Dendritic cell treated with granulocyte-macrophage colony-stimulating factor and Interleukin-4, amounts not matched to agents 40 ng/mL and 50 ng/mL, for 4 days (primary cell): ENCODE results near the gene FCER2.

Experiments
- H3K27ac Mint-ChIP-seq: one replicate; pipeline ENCODE4 v1.8.0; 2022; ENCODE audit warnings: mild to moderate bottlenecking, mixed read lengths
- H3K27me3 Mint-ChIP-seq: one replicate; pipeline ENCODE4 v1.8.0; 2022; ENCODE audit warnings: mild to moderate bottlenecking, mixed read lengths
- H3K36me3 Mint-ChIP-seq: one replicate; pipeline ENCODE4 v1.8.0; 2022; ENCODE audit warnings: low read depth, mixed read lengths
- H3K4me1 Mint-ChIP-seq: one replicate; pipeline ENCODE4 v1.8.0; 2022; ENCODE audit warnings: low read depth, mixed read lengths
- H3K4me3 Mint-ChIP-seq: one replicate; pipeline ENCODE4 v1.8.0; 2022; ENCODE audit warnings: mild to moderate bottlenecking, moderate library complexity, mixed read lengths
- H3K9me3 Mint-ChIP-seq: one replicate; pipeline ENCODE4 v1.8.0; 2022; ENCODE audit warnings: mixed read lengths
- intact Hi-C: fragments of 100-400 bp; cut with micrococcal nuclease; formaldehyde crosslinking; loops from one replicate; pipeline ENCODE4 v1.15.0; 2022

FCER2 gene

DNA sequence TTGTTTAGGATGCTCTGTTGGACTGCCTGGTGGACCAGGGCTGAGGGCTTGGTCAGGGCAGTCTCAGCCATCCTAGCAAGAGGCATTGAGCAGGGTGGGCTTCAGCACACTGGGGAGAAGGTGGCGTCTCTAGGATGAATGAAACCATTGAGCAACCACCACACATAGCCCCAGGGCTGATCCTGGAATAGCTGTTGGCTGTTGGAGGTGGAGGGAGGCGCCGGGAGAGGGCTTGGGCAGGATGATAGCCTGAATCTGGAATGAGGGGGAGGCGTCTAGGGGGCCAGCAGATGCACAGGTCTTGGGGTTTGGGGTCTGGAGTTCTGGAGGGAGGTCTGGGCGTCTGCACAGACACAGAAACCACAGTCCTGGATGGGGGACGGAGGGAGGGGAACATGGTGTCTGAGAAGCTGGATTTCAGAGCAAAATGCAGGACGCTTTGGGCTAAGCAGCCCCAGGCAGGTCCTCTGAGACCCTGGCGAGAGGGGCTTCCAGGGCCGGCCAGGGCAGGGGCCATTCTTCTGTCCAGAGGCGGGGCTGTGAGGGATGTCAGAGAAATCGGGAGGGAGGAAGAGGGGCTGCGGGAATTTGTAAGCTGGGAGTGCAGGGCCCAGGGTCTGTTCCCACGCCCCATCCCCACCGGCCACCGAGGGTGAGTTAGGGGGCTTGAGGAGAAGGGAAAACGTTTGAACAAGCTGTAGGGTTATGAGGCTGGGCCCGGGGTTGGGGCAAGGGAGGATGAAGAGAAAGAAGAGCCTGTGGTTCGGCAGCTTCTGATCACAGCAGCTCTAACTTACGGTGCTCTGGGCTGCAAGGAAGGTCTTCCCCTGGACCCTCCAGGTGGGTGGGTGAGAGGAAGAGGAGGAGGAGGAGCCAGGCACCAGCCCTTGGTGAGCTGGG lies 16.1 kb downstream of the FCER2 start:
- peaks cover 43% of the 10 kb centered on the region for H3K4me1 Mint-ChIP-seq
- H3K9me3 Mint-ChIP-seq: no peaks in the 10 kb centered on the region
- intact Hi-C loops: loop anchor here (10.0 kb wide), 1 partner anchor 239 kb away; the partner anchor contains the start of genes CTXN1 and SNAPC2
- peak overlapping the region; percentile 48 for H3K27ac Mint-ChIP-seq
- no peak overlapping the region for H3K4me3 Mint-ChIP-seq
- H3K27me3 Mint-ChIP-seq: no peaks in the 10 kb centered on the region
- peaks cover 52% of the 10 kb centered on the region for H3K36me3 Mint-ChIP-seq

DNA sequence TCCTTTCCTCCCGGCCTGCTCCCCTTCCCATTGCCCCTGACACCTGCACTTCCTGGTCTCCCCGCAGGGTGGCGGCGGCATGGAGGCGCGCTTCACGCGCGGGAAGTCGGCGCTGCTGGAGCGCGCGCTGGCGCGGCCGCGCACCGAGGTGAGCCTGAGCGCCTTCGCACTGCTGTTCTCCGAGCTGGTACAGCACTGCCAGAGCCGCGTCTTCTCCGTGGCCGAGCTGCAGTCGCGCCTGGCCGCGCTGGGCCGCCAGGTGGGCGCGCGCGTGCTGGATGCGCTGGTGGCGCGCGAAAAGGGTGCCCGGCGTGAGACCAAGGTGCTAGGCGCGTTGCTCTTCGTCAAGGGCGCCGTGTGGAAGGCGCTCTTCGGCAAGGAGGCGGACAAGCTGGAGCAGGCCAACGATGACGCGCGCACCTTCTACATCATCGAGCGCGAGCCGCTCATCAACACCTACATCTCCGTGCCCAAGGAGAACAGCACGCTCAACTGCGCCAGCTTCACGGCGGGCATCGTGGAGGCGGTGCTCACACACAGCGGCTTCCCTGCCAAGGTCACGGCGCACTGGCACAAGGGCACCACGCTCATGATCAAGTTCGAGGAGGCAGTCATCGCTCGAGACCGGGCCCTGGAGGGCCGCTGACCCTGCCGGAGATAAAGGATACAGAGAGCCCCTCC lies 19.6 kb downstream of the FCER2 start:
- H3K36me3 Mint-ChIP-seq: peaks cover 52% of the 10 kb centered on the region
- no peaks in the 10 kb centered on the region for H3K9me3 Mint-ChIP-seq
- no peaks in the 10 kb centered on the region for H3K27me3 Mint-ChIP-seq
- H3K4me3 Mint-ChIP-seq: peak overlapping the region; percentile 98
- H3K4me1 Mint-ChIP-seq: peaks cover 71% of the 10 kb centered on the region
- peak overlapping the region; percentile 96 for H3K27ac Mint-ChIP-seq
- intact Hi-C loops: loop anchor here (10.0 kb wide), 1 partner anchor 242 kb away; the partner anchor contains the start of genes CTXN1 and SNAPC2

DNA sequence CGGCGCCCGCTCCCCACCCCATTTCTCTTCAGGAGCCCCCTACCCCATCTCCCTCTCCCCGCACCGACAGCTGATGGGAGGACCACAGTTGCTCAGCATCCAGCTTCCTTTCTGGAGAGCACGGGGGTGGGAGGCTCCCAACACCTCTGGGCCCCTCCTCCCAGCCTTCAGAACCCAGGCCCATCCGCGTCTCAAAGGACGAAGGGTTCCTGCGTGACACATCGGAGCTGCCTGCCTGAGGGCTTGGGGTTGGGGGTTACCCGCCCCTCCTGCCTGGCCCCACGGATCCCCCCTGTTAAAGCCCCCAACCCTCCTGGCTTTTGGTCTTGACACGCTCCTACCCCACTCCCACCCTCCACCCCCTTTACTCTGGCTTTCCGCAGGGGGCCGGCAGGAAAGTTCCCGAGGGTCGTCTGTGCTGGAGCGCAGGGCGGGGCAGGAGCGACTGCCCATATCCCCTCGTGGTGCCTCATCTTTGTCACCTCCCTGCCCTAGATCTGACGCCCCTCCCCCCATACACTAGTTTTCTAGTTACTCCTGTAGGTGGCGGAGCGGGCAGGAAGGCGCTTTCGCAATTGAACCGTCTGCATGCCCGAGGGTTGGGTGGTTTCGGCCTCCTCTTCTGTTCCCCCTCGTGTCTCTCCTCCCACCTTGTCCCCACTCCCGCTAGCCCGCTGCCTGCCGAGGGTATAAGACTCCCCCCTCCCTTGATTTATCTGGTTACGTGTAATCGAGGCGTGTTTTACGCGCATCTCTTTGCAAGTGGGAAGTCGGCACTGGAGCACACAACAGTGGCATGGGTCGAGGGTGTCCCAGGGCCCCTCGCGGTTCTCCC lies 20.4 kb downstream of the FCER2 start:
- no peaks in the 10 kb centered on the region for H3K9me3 Mint-ChIP-seq
- peaks cover 72% of the 10 kb centered on the region for H3K4me1 Mint-ChIP-seq
- H3K36me3 Mint-ChIP-seq: peaks cover 52% of the 10 kb centered on the region
- H3K27me3 Mint-ChIP-seq: no peaks in the 10 kb centered on the region
- peak overlapping the region; percentile 98 for H3K4me3 Mint-ChIP-seq
- peak overlapping the region; percentile 96 for H3K27ac Mint-ChIP-seq
- intact Hi-C loops: loop anchor here (1.0 to 10.0 kb wide), 2 partner anchors 118 to 243 kb away; partner anchors contain the start of genes CTXN1 and SNAPC2

- H3K9me3 Mint-ChIP-seq: no peaks in the 10 kb centered on the region
- peak within 1 kb of the TSS; percentile 98 for H3K4me3 Mint-ChIP-seq
- intact Hi-C loops: loop anchor here (1.0 to 10.0 kb wide), 4 partner anchors 28 to 244 kb away; partner anchors contain the start of genes CTXN1 and SNAPC2
- H3K36me3 Mint-ChIP-seq: peaks cover 47% of the 10 kb centered on the region
- peaks cover 72% of the 10 kb centered on the region for H3K4me1 Mint-ChIP-seq
- H3K27ac Mint-ChIP-seq: peak within 1 kb of the TSS; percentile 96
- H3K27me3 Mint-ChIP-seq: no peaks in the 10 kb centered on the region
Observed at GRCh38 chr19:7680606-7681339, 21.2 kb downstream of the FCER2 start, which contains the start of gene TRAPPC5. Gene TRAPPC5, plus strand, starts transcription at chr19:7680833. Its CDS starts 1,421 bp downstream, at chr19:7682254.

GRCh38 chr19:7679771-7680605 lies 21.9 kb downstream of the FCER2 start:
- peak overlapping the region; percentile 96 for H3K27ac Mint-ChIP-seq

DNA sequence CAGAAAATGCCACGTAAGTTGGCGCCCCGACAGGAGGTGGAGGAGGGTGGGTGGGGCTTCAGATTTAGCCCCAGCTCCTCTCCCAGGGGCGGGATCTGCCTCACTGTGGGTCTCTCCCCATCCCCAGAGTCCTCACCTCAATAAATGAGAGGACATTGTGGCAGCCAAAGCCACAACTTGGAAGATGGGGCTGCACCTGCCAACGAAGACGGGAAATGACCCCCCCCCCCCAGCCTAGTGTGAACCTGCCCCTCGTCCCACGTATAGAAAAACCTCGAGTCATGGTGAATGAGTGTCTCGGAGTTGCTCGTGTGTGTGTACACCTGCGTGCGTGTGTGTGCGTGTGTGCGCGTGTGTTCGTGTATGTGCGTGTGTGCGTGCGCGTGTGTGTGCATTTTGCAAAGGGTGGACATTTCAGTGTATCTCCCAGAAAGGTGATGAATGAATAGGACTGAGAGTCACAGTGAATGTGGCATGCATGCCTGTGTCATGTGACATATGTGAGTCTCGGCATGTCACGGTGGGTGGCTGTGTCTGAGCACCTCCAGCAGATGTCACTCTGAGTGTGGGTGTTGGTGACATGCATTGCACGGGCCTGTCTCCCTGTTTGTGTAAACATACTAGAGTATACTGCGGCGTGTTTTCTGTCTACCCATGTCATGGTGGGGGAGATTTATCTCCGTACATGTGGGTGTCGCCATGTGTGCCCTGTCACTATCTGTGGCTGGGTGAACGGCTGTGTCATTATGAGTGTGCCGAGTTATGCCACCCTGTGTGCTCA lies 22.8 kb downstream of the FCER2 start:
- intact Hi-C loops: no loop called here
- Mint-ChIP-seq H3K9me3 (peaks cover 2% of the 10 kb centered on the region), H3K36me3 (peaks cover 35% of the 10 kb centered on the region), H3K4me3 (no peak overlapping the region), H3K27me3 (no peaks in the 10 kb centered on the region), H3K27ac (peak overlapping the region; percentile 96), H3K4me1 (peaks cover 74% of the 10 kb centered on the region)

More at GRCh38 chr19:7679771-7680605, 21.9 kb downstream of the FCER2 start:
- peak overlapping the region; percentile 98 for H3K4me3 Mint-ChIP-seq
- H3K9me3 Mint-ChIP-seq: no peaks in the 10 kb centered on the region
- no peaks in the 10 kb centered on the region for H3K27me3 Mint-ChIP-seq
- H3K36me3 Mint-ChIP-seq: peaks cover 39% of the 10 kb centered on the region
- peaks cover 68% of the 10 kb centered on the region for H3K4me1 Mint-ChIP-seq
- intact Hi-C loops: loop anchor here (1.0 to 10.0 kb wide), 3 partner anchors 28 to 245 kb away; partner anchors contain the start of genes CTXN1 and SNAPC2

DNA sequence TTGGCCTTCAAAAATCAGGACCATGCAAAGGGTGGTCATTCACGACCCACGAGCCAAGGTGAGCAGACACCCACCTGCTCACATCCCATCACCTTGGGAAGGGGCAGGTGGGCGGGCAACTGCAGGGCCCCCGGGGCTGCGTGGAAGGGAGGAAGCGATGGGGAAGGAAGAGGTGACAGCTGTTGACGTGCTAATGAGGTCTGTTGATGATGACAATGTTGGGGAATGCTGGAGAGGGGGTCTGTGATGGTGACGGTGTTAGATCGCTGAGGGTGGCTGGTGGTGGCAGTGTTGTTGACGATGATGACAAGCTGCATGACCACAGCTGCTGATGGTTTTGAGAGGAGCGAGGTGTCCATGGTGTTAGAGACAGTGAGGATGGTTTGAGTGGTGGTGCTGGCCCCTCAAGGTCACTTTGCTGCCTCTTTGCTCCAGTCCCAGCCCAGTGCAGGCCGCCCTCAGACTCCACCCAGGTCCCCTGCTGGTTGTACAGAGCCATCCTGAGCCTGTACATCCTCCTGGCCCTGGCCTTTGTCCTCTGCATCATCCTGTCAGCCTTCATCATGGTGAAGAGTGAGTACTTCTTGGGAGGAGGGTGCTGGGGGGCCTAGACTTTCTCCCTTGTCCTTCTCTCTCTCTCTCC lies 24.1 kb downstream of the FCER2 start:
- H3K27me3 Mint-ChIP-seq: no peaks in the 10 kb centered on the region
- H3K4me1 Mint-ChIP-seq: peaks cover 82% of the 10 kb centered on the region
- H3K36me3 Mint-ChIP-seq: peaks cover 26% of the 10 kb centered on the region
- H3K27ac Mint-ChIP-seq: peak overlapping the region; percentile 69
- peaks cover 10% of the 10 kb centered on the region for H3K9me3 Mint-ChIP-seq
- no peak overlapping the region for H3K4me3 Mint-ChIP-seq
- intact Hi-C loops: no loop called here

- Mint-ChIP-seq H3K4me3 (peak within 1 kb of the TSS; percentile 57), H3K27me3 (no peaks in the 10 kb centered on the region), H3K9me3 (peaks cover 10% of the 10 kb centered on the region), H3K36me3 (peaks cover 16% of the 10 kb centered on the region), H3K4me1 (peaks cover 73% of the 10 kb centered on the region), H3K27ac (peak within 1 kb of the TSS; percentile 69)
- intact Hi-C loops: no loop called here
Observed at GRCh38 chr19:7676854-7677253, 25.1 kb downstream of the FCER2 start, which contains the start of gene MCEMP1. Gene MCEMP1, plus strand, starts transcription at chr19:7677090. Its CDS starts 31 bp downstream, at chr19:7677121.

- Mint-ChIP-seq H3K4me3 (peak overlapping the region; percentile 57), H3K9me3 (peaks cover 10% of the 10 kb centered on the region), H3K27me3 (no peaks in the 10 kb centered on the region), H3K4me1 (peaks cover 68% of the 10 kb centered on the region), H3K27ac (peak overlapping the region; percentile 69), H3K36me3 (peaks cover 12% of the 10 kb centered on the region)
- intact Hi-C loops: no loop called here
Observed at GRCh38 chr19:7676376-7676775, 25.6 kb downstream of the FCER2 start.

- Mint-ChIP-seq H3K4me3 (no peak overlapping the region), H3K9me3 (peaks cover 10% of the 10 kb centered on the region), H3K27me3 (peaks cover 3% of the 10 kb centered on the region), H3K4me1 (peaks cover 70% of the 10 kb centered on the region), H3K36me3 (peaks cover 6% of the 10 kb centered on the region), H3K27ac (peak overlapping the region; percentile 79)
- intact Hi-C loops: no loop called here
Observed at GRCh38 chr19:7674010-7675005, 27.6 kb downstream of the FCER2 start.
